ENCODE measurements around the gene MIB2. TPM values are rescaled to one million over a fixed set of nuclear protein-coding genes. Genes with fewer than 3 reads are reported as not detected.
"Not testable (repeated sequence)": the region's sequence is repeated elsewhere in the genome, so short reads cannot be mapped to it uniquely, and the experiment has no call there.

The MIB2 gene
- total and polyA plus RNA-seq, 8 donors, result 21.5 to 871 (median 137) TPM

DNA sequence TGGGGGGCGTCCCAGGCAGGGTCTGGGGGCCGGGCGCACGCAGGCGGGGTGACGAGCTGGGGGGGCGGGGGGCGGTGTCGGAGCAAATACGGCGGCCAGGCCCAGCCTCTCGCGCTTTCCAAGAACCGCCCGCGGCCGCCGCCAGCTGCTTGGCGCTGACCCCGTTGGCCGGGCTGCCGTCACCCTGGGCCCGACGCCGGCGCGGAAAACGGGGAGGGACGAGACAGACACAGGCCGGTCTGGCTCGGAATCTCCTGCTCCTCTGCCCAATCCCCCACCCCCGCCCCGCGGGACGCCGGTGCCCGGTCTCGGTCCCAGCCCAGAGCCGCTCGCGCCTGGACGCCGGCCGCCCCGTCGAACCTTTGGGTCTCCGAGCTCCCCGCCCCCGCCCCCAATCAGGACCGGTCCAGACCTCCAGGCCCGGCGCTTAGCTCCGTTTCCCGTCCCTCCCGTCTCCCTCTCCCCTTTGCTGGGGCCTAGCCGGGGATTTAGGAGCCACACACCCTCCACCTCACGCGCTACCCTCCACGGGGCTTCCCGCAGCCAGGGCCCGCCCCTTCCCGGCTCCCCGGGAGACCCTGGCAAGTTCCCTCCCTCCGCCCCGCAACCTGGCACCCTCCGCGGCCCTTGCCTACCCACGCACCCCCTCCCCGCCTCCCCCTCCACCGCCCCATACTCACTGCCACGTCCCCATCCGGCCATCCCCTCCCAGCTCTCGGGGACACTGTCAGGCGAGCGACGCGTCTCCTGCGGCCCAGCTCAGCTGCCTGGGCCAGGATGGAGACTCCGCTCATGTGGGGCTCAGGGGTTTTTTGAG, 15.9 kb downstream of the MIB2 start:
- intact Hi-C loops (cut with DNase I; ENCODE audit: low total_unique reads), result no loop called here
- peak; percentile 42 to 91 for DNase-seq
- TF ChIP-seq, protein P1, sequence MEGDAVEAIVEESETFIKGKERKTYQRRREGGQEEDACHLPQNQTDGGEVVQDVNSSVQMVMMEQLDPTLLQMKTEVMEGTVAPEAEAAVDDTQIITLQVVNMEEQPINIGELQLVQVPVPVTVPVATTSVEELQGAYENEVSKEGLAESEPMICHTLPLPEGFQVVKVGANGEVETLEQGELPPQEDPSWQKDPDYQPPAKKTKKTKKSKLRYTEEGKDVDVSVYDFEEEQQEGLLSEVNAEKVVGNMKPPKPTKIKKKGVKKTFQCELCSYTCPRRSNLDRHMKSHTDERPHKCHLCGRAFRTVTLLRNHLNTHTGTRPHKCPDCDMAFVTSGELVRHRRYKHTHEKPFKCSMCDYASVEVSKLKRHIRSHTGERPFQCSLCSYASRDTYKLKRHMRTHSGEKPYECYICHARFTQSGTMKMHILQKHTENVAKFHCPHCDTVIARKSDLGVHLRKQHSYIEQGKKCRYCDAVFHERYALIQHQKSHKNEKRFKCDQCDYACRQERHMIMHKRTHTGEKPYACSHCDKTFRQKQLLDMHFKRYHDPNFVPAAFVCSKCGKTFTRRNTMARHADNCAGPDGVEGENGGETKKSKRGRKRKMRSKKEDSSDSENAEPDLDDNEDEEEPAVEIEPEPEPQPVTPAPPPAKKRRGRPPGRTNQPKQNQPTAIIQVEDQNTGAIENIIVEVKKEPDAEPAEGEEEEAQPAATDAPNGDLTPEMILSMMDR (IDR thresholded peaks at IDR 0.05), result no peak
- TF ChIP-seq EP300 (IDR thresholded peaks at IDR 0.05) (no peak), POLR2AphosphoS5 (IDR thresholded peaks at IDR 0.05) (no peak), POLR2A (IDR thresholded peaks at IDR 0.05) (no peak)
- Histone ChIP-seq H3K4me3 (peak overlapping the region; percentile 23 to 41 (median 34)), H3K9me3 (no peaks in the 10 kb centered on the region), H3K36me3 (peaks cover 4 to 30% (median 23%) of the 10 kb centered on the region in 4 donors), H3K4me1 (peaks cover 25 to 36% (median 26%) of the 10 kb centered on the region in 4 donors), H3K27me3 (peaks cover 0 to 41% (median 25%) of the 10 kb centered on the region in 3 donors), H3K27ac (peak overlapping the region; percentile 66 to 87 (median 74))
- WGBS, 5 donors, result 5 to 32% (median 6%) methylated on average over 17 to 79 of the region's 79 CpGs

DNA sequence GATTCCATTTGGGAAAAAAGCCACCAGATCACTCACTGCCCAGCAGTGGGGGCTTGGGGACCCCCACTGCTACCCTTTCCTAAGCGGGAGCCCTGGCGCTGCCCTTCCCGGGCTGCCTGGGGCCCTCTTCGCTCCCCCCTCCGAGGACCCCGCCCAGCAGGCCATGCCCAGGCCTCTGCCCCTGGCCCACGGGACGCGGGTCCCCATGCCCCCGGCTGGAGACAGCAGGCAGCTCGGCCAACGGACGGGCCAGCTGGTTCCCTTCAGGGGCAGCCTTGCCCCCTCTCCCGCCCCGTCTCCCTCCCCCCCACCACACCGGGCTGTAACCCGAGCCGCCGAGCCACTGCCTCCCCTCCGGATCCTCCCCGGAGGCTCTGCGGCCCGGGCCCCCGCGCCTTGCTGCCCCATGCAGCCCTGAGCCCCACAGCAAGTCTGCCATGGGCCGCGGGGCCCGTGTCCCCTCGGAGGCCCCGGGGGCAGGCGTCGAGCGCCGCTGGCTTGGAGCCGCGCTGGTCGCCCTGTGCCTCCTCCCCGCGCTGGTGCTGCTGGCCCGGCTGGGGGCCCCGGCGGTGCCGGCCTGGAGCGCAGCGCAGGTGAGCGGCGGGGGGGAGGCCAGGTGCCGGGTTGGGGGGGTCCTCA, 16.6 kb downstream of the MIB2 start, which contains the start of gene MMP23B:
TSS of gene MMP23B (plus strand) at position 392 of the 639 bp plus-strand sequence. CDS start at position 438, 46 bp downstream.
- TF ChIP-seq POLR2A (IDR thresholded peaks at IDR 0.05), result no peak
- TF ChIP-seq, protein P1 (IDR thresholded peaks at IDR 0.05), result no peak
- no peak for TF ChIP-seq EP300 (IDR thresholded peaks at IDR 0.05)
- no peak for TF ChIP-seq POLR2AphosphoS5 (IDR thresholded peaks at IDR 0.05)
- peak within 1 kb of the TSS; percentile 66 to 87 (median 74) for H3K27ac ChIP-seq
- intact Hi-C loops (cut with DNase I; ENCODE audit: low total_unique reads), result no loop called here
- 2 to 13% (median 3%) methylated on average over 4 to 48 of the region's 48 CpGs for WGBS, 5 donors
- H3K36me3 ChIP-seq, result peaks cover 9 to 34% (median 29%) of the 10 kb centered on the region in 4 donors
- H3K27me3 ChIP-seq, result peaks cover 0 to 41% (median 25%) of the 10 kb centered on the region in 3 donors
- no peaks in the 10 kb centered on the region for H3K9me3 ChIP-seq
- H3K4me1 ChIP-seq, result peaks cover 24 to 29% (median 26%) of the 10 kb centered on the region in 4 donors
- H3K4me3 ChIP-seq, result peak within 1 kb of the TSS; percentile 23 to 41 (median 34)
- peak in 1 of 2 donors; percentile 81 for DNase-seq

DNA sequence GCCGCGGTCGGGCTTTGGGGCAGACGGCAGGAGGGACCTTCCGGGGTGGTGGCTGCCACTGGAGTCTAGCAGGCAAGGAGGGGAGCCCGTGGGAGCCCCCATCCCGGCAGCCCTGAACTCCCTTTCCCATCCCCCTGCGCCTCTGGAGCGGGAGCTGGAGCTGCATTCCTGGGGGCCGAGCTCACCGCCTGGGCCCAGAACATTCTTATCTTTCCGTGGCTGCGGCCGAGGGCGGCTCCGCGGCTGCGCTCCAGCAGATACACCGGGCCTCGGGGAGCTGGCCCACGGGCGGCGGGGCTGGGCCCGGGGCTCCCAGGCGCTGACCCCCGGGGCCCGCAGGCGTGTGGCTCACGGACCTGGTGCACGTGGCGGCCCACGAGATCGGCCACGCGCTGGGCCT, 18.1 kb downstream of the MIB2 start:
- DNase-seq; H3K4me3 ChIP-seq; H3K9me3 ChIP-seq; H3K27ac ChIP-seq; intact Hi-C loops (cut with DNase I; ENCODE audit: low total_unique reads): not testable (repeated sequence)
- Histone ChIP-seq H3K4me1 (peaks cover 21 to 27% (median 26%) of the 10 kb centered on the region in 4 donors), H3K36me3 (peaks cover 16 to 34% (median 28%) of the 10 kb centered on the region in 4 donors), H3K27me3 (peaks cover 0 to 40% (median 25%) of the 10 kb centered on the region in 3 donors)
- WGBS, 5 donors, result no CpG with 5 or more reads among the region's 35 CpGs

DNA sequence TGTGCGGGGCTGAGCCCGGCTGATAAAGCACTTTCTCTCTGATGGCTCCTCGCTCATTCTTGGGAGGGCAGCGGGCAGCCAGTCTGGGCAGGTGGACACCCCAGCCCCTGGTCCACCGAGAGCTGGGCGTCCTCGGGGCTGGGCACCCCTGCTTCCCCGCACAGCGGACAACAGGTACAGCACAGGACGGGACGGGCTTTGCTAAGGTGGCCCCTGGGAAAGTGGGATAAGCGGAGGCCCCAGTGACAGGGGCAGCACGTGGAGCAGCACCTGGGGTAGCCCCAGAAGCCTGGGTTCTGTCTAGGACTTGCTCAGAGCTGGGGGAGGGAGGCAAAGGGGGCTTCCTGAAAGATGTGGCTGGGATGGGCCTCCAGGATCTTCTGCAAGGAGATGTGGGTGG, 19.3 kb downstream of the MIB2 start:
- DNase-seq; H3K27ac ChIP-seq; intact Hi-C loops (cut with DNase I; ENCODE audit: low total_unique reads); H3K4me3 ChIP-seq; H3K9me3 ChIP-seq: not testable (repeated sequence)
- H3K36me3 ChIP-seq, result peaks cover 12 to 34% (median 24%) of the 10 kb centered on the region in 4 donors
- 93 to 96% (median 95%) methylated on average over 9 to 10 of the region's 13 CpGs for WGBS, 5 donors
- peaks cover 21 to 27% (median 26%) of the 10 kb centered on the region in 4 donors for H3K4me1 ChIP-seq
- peaks cover 0 to 28% (median 25%) of the 10 kb centered on the region in 3 donors for H3K27me3 ChIP-seq

DNA sequence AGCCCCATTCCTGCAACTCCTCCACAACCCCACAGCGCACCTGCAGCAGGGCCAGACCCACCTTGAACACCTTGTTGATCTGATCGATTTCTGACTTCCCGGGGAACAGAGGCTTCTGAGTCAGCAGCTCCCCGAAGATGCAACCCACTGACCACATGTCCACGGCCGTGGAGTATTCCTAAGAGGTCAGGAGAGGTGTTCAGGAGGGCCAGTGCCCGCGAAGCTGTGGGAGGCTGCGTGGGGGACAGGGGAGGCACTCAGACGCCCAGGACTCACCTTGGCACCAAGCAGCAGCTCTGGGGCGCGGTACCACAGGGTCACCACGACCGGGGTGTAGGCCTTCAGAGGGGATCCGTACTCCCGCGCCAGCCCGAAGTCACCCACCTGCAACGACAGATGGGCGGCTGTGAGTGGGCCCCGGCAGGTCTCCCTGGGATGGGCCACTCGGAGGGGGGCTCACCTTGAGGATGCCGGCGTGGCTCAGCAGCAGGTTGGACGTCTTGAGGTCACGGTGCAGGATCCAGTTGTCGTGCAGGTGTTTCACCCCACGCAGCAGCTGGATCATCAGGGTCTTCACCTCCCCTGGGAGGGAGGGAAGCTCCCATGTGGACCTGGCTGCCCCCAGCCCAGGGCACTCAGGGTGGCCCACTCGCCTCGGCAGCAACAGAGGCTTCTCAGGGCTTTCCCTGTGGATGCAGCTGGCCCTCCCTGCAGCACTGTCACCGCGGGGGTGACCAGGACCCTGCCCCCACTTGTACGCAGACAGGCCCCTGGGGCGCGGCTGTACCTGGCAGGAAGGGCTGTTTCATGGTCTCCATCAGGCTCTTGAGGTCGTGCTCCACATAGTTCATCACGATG, 21.6 kb downstream of the MIB2 start:
- DNase-seq, result peak in 1 of 2 donors; percentile 2
- H3K4me3 ChIP-seq; H3K9me3 ChIP-seq; intact Hi-C loops (cut with DNase I; ENCODE audit: low total_unique reads); H3K4me1 ChIP-seq; H3K27ac ChIP-seq; H3K27me3 ChIP-seq: not testable (repeated sequence)
- WGBS, 5 donors, result 90 to 95% (median 92%) methylated on average over 31 to 37 of the region's 37 CpGs
- H3K36me3 ChIP-seq, result peaks cover 15 to 52% (median 41%) of the 10 kb centered on the region in 4 donors

DNA sequence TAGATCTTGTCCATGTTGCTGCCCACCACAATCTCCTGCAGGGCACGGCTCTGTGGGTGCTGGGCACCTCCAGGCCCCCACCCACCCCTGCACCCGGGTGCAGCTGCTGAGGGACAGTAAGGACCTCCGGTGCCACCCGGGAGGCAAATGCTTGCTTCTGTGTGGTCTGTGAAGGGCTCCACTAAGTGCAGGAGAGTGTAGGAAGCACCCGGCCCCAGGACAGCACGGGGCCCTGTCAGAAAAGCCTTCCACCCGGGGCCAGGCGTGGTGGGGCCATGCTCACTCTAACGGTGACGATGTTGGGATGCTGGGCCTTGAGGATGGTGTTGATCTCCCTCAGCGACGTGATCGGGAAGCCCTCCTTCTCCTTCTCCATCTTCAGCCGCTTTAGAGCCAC, 22.2 kb downstream of the MIB2 start:
- WGBS, 5 donors, result 88 to 94% (median 91%) methylated on average over 10 to 14 of the region's 14 CpGs
- intact Hi-C loops (cut with DNase I; ENCODE audit: low total_unique reads); H3K4me1 ChIP-seq; H3K4me3 ChIP-seq; H3K27ac ChIP-seq; H3K27me3 ChIP-seq; H3K9me3 ChIP-seq: not testable (repeated sequence)
- DNase-seq, result peak in 1 of 2 donors; percentile 0
- peaks cover 15 to 54% (median 41%) of the 10 kb centered on the region in 4 donors for H3K36me3 ChIP-seq

DNA sequence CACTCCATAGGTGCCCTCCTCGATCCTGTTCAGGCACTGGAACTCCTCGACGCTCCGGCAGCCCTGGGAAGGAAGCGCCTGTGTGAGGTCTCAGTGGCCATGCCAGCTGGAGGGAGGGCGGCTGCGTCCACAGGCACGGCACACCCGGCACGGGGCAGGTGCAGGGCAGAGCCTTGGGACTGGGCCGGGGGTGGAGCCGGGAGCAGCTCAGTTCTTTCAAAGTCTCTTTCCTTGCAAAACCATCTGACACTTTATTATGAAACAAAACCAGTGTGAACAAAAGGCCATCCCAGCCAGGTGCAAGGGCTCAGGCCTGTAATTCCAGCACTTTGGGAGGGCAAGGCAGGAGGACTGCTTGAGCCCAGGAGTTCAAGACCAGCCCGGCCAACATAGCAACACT, 23.2 kb downstream of the MIB2 start:
- H3K27ac ChIP-seq; intact Hi-C loops (cut with DNase I; ENCODE audit: low total_unique reads); H3K4me3 ChIP-seq; H3K4me1 ChIP-seq; H3K9me3 ChIP-seq; H3K27me3 ChIP-seq: not testable (repeated sequence)
- H3K36me3 ChIP-seq, result peaks cover 15 to 57% (median 41%) of the 10 kb centered on the region in 4 donors
- 73 to 94% (median 86%) methylated on average over 5 to 9 of the region's 13 CpGs for WGBS, 5 donors
- peak in 1 of 2 donors; percentile 3 for DNase-seq

DNA sequence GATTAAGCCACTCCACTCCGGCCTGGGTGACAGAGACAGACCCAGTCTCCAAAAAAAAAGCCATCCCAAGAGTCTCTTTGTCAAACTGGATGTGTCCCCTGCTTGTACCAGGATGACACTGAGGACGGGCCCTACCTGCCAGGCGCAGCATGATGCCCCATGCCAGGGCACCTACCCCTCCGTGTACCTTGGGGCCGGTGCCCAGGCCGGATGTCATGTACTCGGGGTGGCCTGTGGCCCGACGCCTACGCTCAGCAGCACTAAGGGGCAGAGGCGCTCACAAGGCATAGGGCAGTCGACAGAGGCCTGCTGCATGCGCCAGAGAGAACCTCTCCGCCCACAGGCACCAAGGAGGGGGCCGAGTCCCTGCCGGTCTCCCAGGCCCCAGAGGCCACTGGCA, 24.1 kb downstream of the MIB2 start:
- H3K4me1 ChIP-seq; H3K9me3 ChIP-seq; H3K27ac ChIP-seq; H3K27me3 ChIP-seq; intact Hi-C loops (cut with DNase I; ENCODE audit: low total_unique reads); H3K4me3 ChIP-seq: not testable (repeated sequence)
- 94 to 100% (median 97%) methylated on average over 12 to 16 of the region's 16 CpGs for WGBS, 5 donors
- DNase-seq, result peak in 1 of 2 donors; percentile 9
- H3K36me3 ChIP-seq, result peaks cover 15 to 57% (median 41%) of the 10 kb centered on the region in 4 donors

Measured in stomach (tissue), 9 donors.